Measurements from ENCODE around the gene ZNF574. TPM values are rescaled to one million over a fixed set of nuclear protein-coding genes. Genes with fewer than 3 reads are reported as not detected.
A peak's percentile ranks its signal among the peaks of the same experiment; 100 is the strongest.

ZNF574 gene
- polyA plus RNA-seq, 2 donors = 6.5 to 8.9 TPM

DNA sequence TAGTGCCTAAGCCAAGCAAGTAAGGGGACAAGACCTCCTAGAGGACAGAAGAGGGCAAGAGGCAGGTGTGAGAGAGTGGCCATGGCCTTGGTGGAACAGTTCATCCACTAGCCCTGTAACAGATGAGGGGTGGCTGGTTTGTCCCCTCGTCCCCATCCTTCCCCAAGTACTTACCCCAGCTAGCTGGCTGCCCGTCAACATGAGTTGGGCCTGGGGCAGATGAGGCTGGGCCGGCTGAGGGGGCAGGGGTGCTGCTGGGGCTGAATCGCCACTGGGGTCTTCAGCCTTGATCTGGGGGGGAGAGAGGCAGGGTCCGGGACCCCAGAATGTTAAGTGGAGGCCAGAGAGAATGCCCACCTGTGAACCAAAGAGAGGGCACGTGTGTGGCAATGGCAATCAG, 41.1 kb downstream of the ZNF574 start:
- H3K4me3 ChIP-seq (ENCODE audit: low read depth in 1 of 2, low read length in 2 of 2) = no peak overlapping the region
- WGBS, 2 donors = 88 to 90% methylated on average over 6 of the region's 6 CpGs

DNA sequence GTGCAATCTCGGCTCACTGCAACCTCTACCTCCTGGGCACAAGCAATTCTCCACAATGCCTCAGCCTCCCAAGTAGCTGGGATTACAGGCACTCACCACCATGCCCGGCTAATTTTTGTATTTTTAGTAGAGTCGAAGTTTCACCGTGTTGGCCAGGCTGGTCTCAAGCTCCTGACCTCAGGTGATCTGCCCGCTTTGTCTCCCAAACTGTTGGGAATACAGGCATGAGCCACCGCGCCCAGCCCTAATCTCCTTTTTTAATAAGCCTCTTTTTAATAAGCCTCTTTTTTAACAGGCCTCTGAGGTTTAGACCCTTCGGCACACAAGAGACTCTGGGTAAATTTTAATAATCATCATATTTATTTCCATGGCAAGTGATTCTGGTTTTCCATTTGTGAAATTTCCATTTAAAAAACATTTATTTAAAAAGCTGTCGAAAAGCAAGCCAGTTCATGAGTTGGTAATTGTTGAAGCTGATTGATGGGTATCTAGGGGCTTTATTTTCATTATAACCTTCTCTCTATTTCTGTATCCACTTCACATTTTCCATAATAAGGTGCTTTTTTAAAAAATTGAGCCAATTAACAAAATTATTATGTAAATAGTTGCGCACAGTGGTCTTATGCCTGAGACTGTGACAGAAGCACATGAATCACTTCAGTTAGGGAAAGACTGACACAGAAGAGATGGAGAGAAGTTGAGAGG, 44.5 kb downstream of the ZNF574 start:
- no peaks in the 10 kb centered on the region for H3K9me3 ChIP-seq (ENCODE audit: control insufficient read depth in 2 of 2, insufficient read depth in 1 of 2, low read depth in 1 of 2, low read length in 1 of 2)
- no peaks in the 10 kb centered on the region for H3K27me3 ChIP-seq (ENCODE audit: control insufficient read depth in 1 of 2, insufficient read depth in 2 of 2, low read length in 2 of 2)
- 91% methylated on average over 10 of the region's 10 CpGs for WGBS, 2 donors
- no peak overlapping the region for H3K27ac ChIP-seq (ENCODE audit: low read depth in 2 of 2, low read length in 1 of 2)
- peaks cover 0 to 3% of the 10 kb centered on the region in 2 donors for H3K4me1 ChIP-seq (ENCODE audit: control insufficient read depth in 2 of 2, insufficient read depth in 2 of 2, low read length in 1 of 2)
- H3K36me3 ChIP-seq (ENCODE audit: control insufficient read depth in 2 of 2, insufficient read depth in 2 of 2, low read length in 1 of 2) = no peaks in the 10 kb centered on the region
- H3K4me3 ChIP-seq (ENCODE audit: low read depth in 1 of 2, low read length in 2 of 2) = no peak overlapping the region

More for the DNA sequence above, 41.1 kb downstream of the ZNF574 start:
- Histone ChIP-seq H3K4me1 (ENCODE audit: control insufficient read depth in 2 of 2, insufficient read depth in 2 of 2, low read length in 1 of 2) (no peaks in the 10 kb centered on the region), H3K36me3 (ENCODE audit: control insufficient read depth in 2 of 2, insufficient read depth in 2 of 2, low read length in 1 of 2) (no peaks in the 10 kb centered on the region), H3K9me3 (ENCODE audit: control insufficient read depth in 2 of 2, insufficient read depth in 1 of 2, low read depth in 1 of 2, low read length in 1 of 2) (no peaks in the 10 kb centered on the region), H3K27me3 (ENCODE audit: control insufficient read depth in 1 of 2, insufficient read depth in 2 of 2, low read length in 2 of 2) (no peaks in the 10 kb centered on the region), H3K27ac (ENCODE audit: low read depth in 2 of 2, low read length in 1 of 2) (no peak overlapping the region)

DNA sequence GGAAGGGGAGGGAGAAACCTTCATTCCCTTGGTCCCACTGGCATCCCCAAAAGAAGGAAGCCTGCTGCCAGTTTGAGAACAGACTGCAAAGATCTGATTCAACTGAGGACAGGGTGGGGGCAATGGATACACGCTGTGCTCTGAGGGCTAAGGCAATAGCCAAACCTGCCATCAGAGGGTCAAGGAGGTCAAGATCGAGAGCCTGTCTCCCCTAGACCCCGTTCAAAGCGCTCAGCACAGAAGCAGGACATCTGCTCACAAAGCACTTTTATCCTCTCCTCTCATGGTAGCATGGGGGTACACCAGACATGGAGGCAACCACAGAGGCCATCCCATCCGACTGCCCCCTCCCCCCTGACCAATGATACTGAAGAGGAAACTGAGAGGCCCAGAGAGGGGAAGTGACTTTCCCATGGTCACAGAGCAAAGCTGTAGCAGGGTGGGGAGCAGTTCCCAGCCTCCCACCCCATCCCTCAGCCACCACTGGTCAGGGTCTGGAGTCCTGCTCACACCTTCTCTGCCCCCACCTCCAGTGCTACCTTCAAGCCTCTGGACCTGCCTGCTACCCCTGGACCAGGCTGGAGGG, 45.2 kb downstream of the ZNF574 start:
- Histone ChIP-seq H3K4me3 (ENCODE audit: low read depth in 1 of 2, low read length in 2 of 2) (no peak overlapping the region), H3K9me3 (ENCODE audit: control insufficient read depth in 2 of 2, insufficient read depth in 1 of 2, low read depth in 1 of 2, low read length in 1 of 2) (no peaks in the 10 kb centered on the region), H3K27me3 (ENCODE audit: control insufficient read depth in 1 of 2, insufficient read depth in 2 of 2, low read length in 2 of 2) (no peaks in the 10 kb centered on the region), H3K36me3 (ENCODE audit: control insufficient read depth in 2 of 2, insufficient read depth in 2 of 2, low read length in 1 of 2) (no peaks in the 10 kb centered on the region), H3K4me1 (ENCODE audit: control insufficient read depth in 2 of 2, insufficient read depth in 2 of 2, low read length in 1 of 2) (peaks cover 0 to 3% of the 10 kb centered on the region in 2 donors), H3K27ac (ENCODE audit: low read depth in 2 of 2, low read length in 1 of 2) (peak overlapping the region in 1 of 2 donors; percentile 8)
- 70 to 73% methylated on average over 5 of the region's 5 CpGs for WGBS, 2 donors

DNA sequence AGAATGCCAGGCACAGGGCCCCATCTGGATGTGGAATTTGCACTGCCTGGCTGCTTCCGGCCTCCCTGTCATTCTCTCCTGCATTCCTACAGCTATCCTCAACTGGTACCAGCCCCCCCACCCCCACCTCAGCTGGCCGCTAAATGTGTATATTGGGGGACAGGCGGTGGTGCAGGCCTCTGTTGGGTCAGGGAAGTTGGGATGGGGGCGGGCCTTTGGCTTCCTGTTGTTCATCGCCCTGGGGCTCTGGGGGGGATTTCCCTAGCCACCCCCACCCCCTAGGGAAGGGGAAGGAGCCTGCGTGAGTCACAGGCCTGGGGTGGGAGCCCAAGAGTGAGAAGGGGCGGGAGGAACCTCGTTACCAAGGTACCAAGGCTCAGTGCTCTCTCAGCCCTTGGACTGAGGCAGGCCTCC, 45.7 kb downstream of the ZNF574 start:
- 15 to 23% methylated on average over 8 of the region's 8 CpGs for WGBS, 2 donors
- H3K27ac ChIP-seq (ENCODE audit: low read depth in 2 of 2, low read length in 1 of 2) = peak overlapping the region in 1 of 2 donors; percentile 8
- no peaks in the 10 kb centered on the region for H3K27me3 ChIP-seq (ENCODE audit: control insufficient read depth in 1 of 2, insufficient read depth in 2 of 2, low read length in 2 of 2)
- no peaks in the 10 kb centered on the region for H3K9me3 ChIP-seq (ENCODE audit: control insufficient read depth in 2 of 2, insufficient read depth in 1 of 2, low read depth in 1 of 2, low read length in 1 of 2)
- peaks cover 0 to 3% of the 10 kb centered on the region in 2 donors for H3K4me1 ChIP-seq (ENCODE audit: control insufficient read depth in 2 of 2, insufficient read depth in 2 of 2, low read length in 1 of 2)
- H3K4me3 ChIP-seq (ENCODE audit: low read depth in 1 of 2, low read length in 2 of 2) = no peak overlapping the region
- H3K36me3 ChIP-seq (ENCODE audit: control insufficient read depth in 2 of 2, insufficient read depth in 2 of 2, low read length in 1 of 2) = no peaks in the 10 kb centered on the region

DNA sequence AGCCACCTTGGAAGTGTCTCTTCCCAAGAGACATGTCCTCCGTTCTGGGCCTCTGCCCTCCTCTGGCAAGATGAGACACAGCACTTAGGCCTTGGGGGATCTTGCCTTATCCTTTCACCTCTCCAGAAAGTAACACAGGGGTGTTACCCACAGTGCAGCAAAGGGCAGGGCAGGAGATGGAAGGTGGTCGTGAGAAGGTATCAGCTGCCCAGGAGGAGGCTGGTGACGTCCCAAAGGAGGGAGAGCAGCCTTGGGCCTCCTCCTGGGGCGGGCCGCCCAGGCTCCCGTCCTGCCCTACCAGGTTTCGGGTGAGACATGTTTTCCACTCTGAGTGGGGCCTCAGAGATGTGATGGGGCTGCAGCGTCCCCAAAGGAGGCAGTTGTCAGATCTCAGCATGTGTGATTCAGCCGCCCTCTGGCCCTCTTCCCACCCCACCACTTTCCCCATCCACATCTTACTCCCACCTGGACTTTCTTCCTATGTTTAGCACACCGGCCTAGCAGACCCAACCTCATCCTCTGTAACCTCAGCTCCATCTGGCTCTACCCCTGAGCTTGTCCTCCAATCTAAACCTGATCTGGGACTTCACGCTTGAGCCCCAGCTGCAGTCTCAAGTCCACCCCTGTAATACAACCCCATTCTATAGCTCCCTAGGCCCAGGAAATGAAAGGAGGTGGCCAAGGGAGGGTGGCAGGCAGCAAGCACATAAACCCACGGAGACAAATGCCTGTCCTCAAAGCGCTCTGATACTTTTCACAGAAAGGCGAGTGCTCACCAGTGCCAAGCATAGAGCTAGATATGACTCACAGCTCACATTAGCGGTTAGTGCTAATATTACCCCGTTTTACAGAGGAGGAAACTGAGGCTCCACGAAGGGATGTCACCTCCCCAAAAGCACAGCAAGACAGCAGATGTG, 47.0 kb downstream of the ZNF574 start:
- Histone ChIP-seq H3K27me3 (ENCODE audit: control insufficient read depth in 1 of 2, insufficient read depth in 2 of 2, low read length in 2 of 2) (no peaks in the 10 kb centered on the region), H3K9me3 (ENCODE audit: control insufficient read depth in 2 of 2, insufficient read depth in 1 of 2, low read depth in 1 of 2, low read length in 1 of 2) (no peaks in the 10 kb centered on the region), H3K36me3 (ENCODE audit: control insufficient read depth in 2 of 2, insufficient read depth in 2 of 2, low read length in 1 of 2) (no peaks in the 10 kb centered on the region), H3K4me3 (ENCODE audit: low read depth in 1 of 2, low read length in 2 of 2) (no peak overlapping the region), H3K27ac (ENCODE audit: low read depth in 2 of 2, low read length in 1 of 2) (no peak overlapping the region), H3K4me1 (ENCODE audit: control insufficient read depth in 2 of 2, insufficient read depth in 2 of 2, low read length in 1 of 2) (peaks cover 0 to 3% of the 10 kb centered on the region in 2 donors)
- 74 to 75% methylated on average over 17 of the region's 17 CpGs for WGBS, 2 donors

DNA sequence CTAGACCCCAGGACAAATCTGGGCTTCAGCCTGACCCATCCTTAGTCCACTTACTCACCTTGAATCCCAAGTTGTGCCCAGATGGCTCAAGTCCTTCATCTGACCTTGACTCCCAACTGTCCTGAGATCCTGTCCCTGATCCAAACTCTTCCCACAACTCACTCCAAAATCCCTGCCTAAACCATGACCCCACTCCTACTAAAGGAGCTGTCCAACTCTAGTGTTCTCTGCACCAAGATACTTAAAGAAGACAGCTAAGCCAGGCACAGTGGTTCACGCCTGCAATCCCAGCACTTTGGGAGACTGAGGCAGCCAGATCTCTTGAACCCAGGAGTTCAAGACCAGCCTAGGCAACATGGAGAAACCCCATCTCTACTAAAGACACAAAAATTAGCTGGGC, 47.8 kb downstream of the ZNF574 start:
- H3K27ac ChIP-seq (ENCODE audit: low read depth in 2 of 2, low read length in 1 of 2) = no peak overlapping the region
- no peak overlapping the region for H3K4me3 ChIP-seq (ENCODE audit: low read depth in 1 of 2, low read length in 2 of 2)
- H3K4me1 ChIP-seq (ENCODE audit: control insufficient read depth in 2 of 2, insufficient read depth in 2 of 2, low read length in 1 of 2) = peaks cover 0 to 3% of the 10 kb centered on the region in 2 donors
- WGBS, 2 donors = 91 to 95% methylated on average over 1 of the region's 1 CpG
- no peaks in the 10 kb centered on the region for H3K27me3 ChIP-seq (ENCODE audit: control insufficient read depth in 1 of 2, insufficient read depth in 2 of 2, low read length in 2 of 2)
- H3K36me3 ChIP-seq (ENCODE audit: control insufficient read depth in 2 of 2, insufficient read depth in 2 of 2, low read length in 1 of 2) = no peaks in the 10 kb centered on the region
- no peaks in the 10 kb centered on the region for H3K9me3 ChIP-seq (ENCODE audit: control insufficient read depth in 2 of 2, insufficient read depth in 1 of 2, low read depth in 1 of 2, low read length in 1 of 2)

DNA sequence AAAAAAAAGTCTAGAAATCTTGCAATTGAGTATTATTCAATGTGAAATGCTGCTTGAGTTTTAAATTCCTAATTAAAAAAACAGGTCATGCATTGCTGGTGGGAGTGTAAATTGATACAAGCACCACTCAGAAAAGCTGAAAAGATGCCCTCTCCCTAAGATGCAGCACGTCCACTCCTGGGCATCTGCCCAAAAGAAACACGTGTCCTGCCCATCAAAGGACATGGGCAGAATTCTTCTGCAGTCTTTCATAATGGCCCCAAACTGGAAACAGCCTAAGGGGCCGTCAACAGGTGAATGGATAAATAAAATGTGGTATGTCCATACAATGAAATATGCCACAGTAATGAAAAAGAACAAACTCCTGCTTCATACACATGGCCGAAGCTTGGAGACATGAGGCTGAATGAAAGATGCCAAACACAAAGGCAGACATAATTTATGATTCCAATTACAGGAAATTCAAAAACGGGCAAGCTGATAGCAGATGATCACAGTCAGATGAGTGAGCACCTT, 48.5 kb downstream of the ZNF574 start:
- H3K27me3 ChIP-seq (ENCODE audit: control insufficient read depth in 1 of 2, insufficient read depth in 2 of 2, low read length in 2 of 2) = no peaks in the 10 kb centered on the region
- no peak overlapping the region for H3K4me3 ChIP-seq (ENCODE audit: low read depth in 1 of 2, low read length in 2 of 2)
- no peaks in the 10 kb centered on the region for H3K9me3 ChIP-seq (ENCODE audit: control insufficient read depth in 2 of 2, insufficient read depth in 1 of 2, low read depth in 1 of 2, low read length in 1 of 2)
- WGBS, 2 donors = 84 to 88% methylated on average over 5 of the region's 5 CpGs
- H3K4me1 ChIP-seq (ENCODE audit: control insufficient read depth in 2 of 2, insufficient read depth in 2 of 2, low read length in 1 of 2) = peaks cover under 1 to 3% of the 10 kb centered on the region in 2 donors
- H3K27ac ChIP-seq (ENCODE audit: low read depth in 2 of 2, low read length in 1 of 2) = no peak overlapping the region
- no peaks in the 10 kb centered on the region for H3K36me3 ChIP-seq (ENCODE audit: control insufficient read depth in 2 of 2, insufficient read depth in 2 of 2, low read length in 1 of 2)

DNA sequence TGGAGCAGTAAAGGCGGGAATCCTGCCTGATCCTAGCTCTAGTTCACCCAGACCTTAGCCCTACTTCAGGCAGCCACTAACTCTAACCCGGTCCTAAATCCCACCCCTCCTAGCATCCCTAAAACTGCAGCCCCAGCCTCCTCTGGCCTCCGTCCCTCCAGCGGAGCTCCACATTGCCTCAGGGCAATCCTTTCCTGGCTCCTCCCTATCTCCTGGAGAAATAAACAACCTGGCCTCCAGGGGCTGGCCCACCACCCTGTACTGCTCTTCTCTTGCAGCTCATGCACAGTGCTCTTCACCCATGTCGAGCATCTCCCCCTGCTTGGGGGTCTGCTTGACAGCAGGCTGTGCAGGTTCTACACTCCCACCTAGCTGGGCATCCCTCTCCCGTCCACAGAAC, 49.6 kb downstream of the ZNF574 start:
- H3K4me1 ChIP-seq (ENCODE audit: control insufficient read depth in 2 of 2, insufficient read depth in 2 of 2, low read length in 1 of 2) = peaks cover 2 to 10% of the 10 kb centered on the region in 2 donors
- H3K27me3 ChIP-seq (ENCODE audit: control insufficient read depth in 1 of 2, insufficient read depth in 2 of 2, low read length in 2 of 2) = no peaks in the 10 kb centered on the region
- WGBS, 2 donors = 62 to 72% methylated on average over 6 of the region's 6 CpGs
- no peak overlapping the region for H3K4me3 ChIP-seq (ENCODE audit: low read depth in 1 of 2, low read length in 2 of 2)
- H3K36me3 ChIP-seq (ENCODE audit: control insufficient read depth in 2 of 2, insufficient read depth in 2 of 2, low read length in 1 of 2) = no peaks in the 10 kb centered on the region
- H3K27ac ChIP-seq (ENCODE audit: low read depth in 2 of 2, low read length in 1 of 2) = no peak overlapping the region
- no peaks in the 10 kb centered on the region for H3K9me3 ChIP-seq (ENCODE audit: control insufficient read depth in 2 of 2, insufficient read depth in 1 of 2, low read depth in 1 of 2, low read length in 1 of 2)

DNA sequence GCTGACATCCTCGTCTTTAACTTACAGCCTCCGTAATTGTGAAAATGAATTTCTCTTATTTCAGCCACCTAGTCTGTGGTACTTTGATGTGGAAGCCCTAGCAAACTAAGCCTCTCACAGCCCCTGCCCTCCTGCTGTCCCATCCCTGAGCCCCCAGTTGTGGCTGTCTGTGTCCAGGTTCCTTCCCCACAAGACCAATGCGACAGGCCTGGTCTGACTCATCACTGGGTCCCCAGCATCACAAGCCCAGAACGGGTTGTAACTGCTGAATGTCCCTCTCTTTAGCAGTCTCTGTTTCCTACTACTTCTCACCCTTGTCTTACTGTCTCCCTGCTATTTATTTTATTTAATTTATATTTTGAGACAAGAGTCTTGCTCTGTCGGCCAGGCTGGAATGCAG, 50.6 kb downstream of the ZNF574 start:
- Histone ChIP-seq H3K27ac (ENCODE audit: low read depth in 2 of 2, low read length in 1 of 2) (no peak overlapping the region), H3K36me3 (ENCODE audit: control insufficient read depth in 2 of 2, insufficient read depth in 2 of 2, low read length in 1 of 2) (no peaks in the 10 kb centered on the region), H3K9me3 (ENCODE audit: control insufficient read depth in 2 of 2, insufficient read depth in 1 of 2, low read depth in 1 of 2, low read length in 1 of 2) (no peaks in the 10 kb centered on the region), H3K4me1 (ENCODE audit: control insufficient read depth in 2 of 2, insufficient read depth in 2 of 2, low read length in 1 of 2) (peaks cover 2 to 10% of the 10 kb centered on the region in 2 donors), H3K27me3 (ENCODE audit: control insufficient read depth in 1 of 2, insufficient read depth in 2 of 2, low read length in 2 of 2) (no peaks in the 10 kb centered on the region), H3K4me3 (ENCODE audit: low read depth in 1 of 2, low read length in 2 of 2) (no peak overlapping the region)
- WGBS, 2 donors = 73 to 82% methylated on average over 5 of the region's 5 CpGs
